Spleen (tissue), 11 donors: ENCODE results near the gene SMAD6. TPM values are rescaled to one million over a fixed set of nuclear protein-coding genes. Genes with fewer than 3 reads are reported as not detected.

ENCODE experiments used
- DNase-seq: peaks from one replicate; pipeline ENCODE4 v3.0.0-alpha.2; 2020
- H3K27ac ChIP-seq, 8 donors: fragments of 200-600 bp; sonication (generic) in 7 of 8; 1 replicate in 4 of 8; 2 replicates in 4 of 8; pipeline versions ENCODE4 v1.5.0 to v1.8.0; 2016 to 2021; ENCODE audit warnings: inconsistent platforms in 4 of 8, mild to moderate bottlenecking in 4 of 8, moderate library complexity in 1 of 8
- H3K27me3 ChIP-seq, 7 donors: fragments of 200-600 bp; sonication (generic) in 6 of 7; replicated peaks in 1 of 7; 1 replicate in 4 of 7; 2 replicates in 3 of 7; pipeline versions ENCODE4 v1.5.0 to v1.8.0; 2016 to 2021; ENCODE audit warnings: inconsistent platforms in 3 of 7, mild to moderate bottlenecking in 1 of 7
- H3K36me3 ChIP-seq, 6 donors: fragments of 200-600 bp; sonication (generic) in 5 of 6; 1 replicate in 4 of 6; 2 replicates in 2 of 6; pipeline versions ENCODE4 v1.5.0 to v1.8.0; 2016 to 2021; ENCODE audit warnings: inconsistent platforms in 2 of 6
- H3K4me1 ChIP-seq, 6 donors: fragments of 200-600 bp; sonication (generic) in 5 of 6; 1 replicate in 3 of 6; 2 replicates in 3 of 6; pipeline versions ENCODE4 v1.5.0 to v1.8.0; 2016 to 2021; ENCODE audit warnings: inconsistent platforms in 3 of 6
- H3K4me3 ChIP-seq, 8 donors: fragments of 200-600 bp; sonication (generic) in 7 of 8; 1 replicate in 4 of 8; 2 replicates in 4 of 8; pipeline versions ENCODE4 v1.5.0 to v1.8.0; 2016 to 2021; ENCODE audit warnings: inconsistent platforms in 4 of 8, mild to moderate bottlenecking in 4 of 8, moderate library complexity in 2 of 8
- H3K9me3 ChIP-seq, 8 donors: fragments of 200-600 bp; sonication (generic) in 7 of 8; 1 replicate in 4 of 8; 2 replicates in 4 of 8; pipeline versions ENCODE4 v1.5.0 to v1.8.0; 2016 to 2021; ENCODE audit warnings: inconsistent platforms in 4 of 8
- POLR2A ChIP-seq, 3 donors: fragments of 450-650 bp; IDR thresholded peaks; one replicate each; pipeline ENCODE4 v1.5.1; 2017; ENCODE audit warnings: antibody characterized with exemption in 3 of 3, mild to moderate bottlenecking in 1 of 3
- POLR2AphosphoS5 ChIP-seq, 3 donors: sonication (generic); formaldehyde crosslinking; IDR thresholded peaks; one replicate each; pipeline ENCODE4 v1.5.1; 2017; ENCODE audit warnings: antibody characterized with exemption in 3 of 3
- WGBS, 5 donors: extraction: QIAGEN DNeasy Blood & Tissue Kit in 3 of 5; methylation state at CpG; one replicate each; pipeline versions ENCODE4 v1.1.5 to v1.1.7; 2013 to 2018; 5-methylcytosine and 5-hydroxymethylcytosine counted together
- intact Hi-C: fragments of 100-400 bp; cut with DNase I; formaldehyde crosslinking; loops from one replicate; pipeline ENCODE4 v1.15.0; 2023; ENCODE audit warnings: low total_unique reads
- polyA plus RNA-seq, 3 donors: library from polyadenylated mRNA; stranded (reverse); fragments of 200-250 nt; gene quantifications; one replicate each; pipeline ENCODE4 v1.2.1, GENCODE V29; 2013
- total RNA-seq, 7 donors: library from RNA; depleted of rRNA in 3 of 7; stranded (reverse); fragments of >200 nt in 3 of 7; fragmentation: NEBNext Ultra II Directional in 4 of 7; extraction: Animal tissue kit (Norgen Biotek cat#: 25700) in 4 of 7; gene quantifications; one replicate each; pipeline versions ENCODE4 v1.1.0 to v1.2.1, GENCODE V29; 2016 to 2021
- TF ChIP-seq, protein P1 (sequence below), 11 experiments: fragments of 200-600 bp in 7 of 11; fragments of 450-650 bp in 4 of 11; sonication (generic) in 4 of 11; IDR thresholded peaks in 8 of 11; conservative IDR thresholded peaks in 3 of 11; 1 replicate in 7 of 11; 2 replicates in 4 of 11; pipeline versions ENCODE4 v1.4.0 to v1.8.0; 2016 to 2021; ENCODE audit warnings: antibody characterized with exemption in 11 of 11, inconsistent platforms in 4 of 11, mild to moderate bottlenecking in 1 of 11
- donor health status: healthy with polysubstance abuse.
- donor health status: DM: no; HTN: no; CAD: no; lungs with moderate emphysema.
- donor health status: DM: no; HTN: no; CAD: no.
- donor health status: Bipolar disorder and iron deficiency.
- donor health status: healthy.
- donor health status: DM: no; HTN: no; CAD: no.
- donor health status: DM: yes; HTN: yes; CAD: no.

SMAD6 gene
- total and polyA plus RNA-seq, 10 donors: 0.72 to 14.0 (median 4.8) TPM

DNA sequence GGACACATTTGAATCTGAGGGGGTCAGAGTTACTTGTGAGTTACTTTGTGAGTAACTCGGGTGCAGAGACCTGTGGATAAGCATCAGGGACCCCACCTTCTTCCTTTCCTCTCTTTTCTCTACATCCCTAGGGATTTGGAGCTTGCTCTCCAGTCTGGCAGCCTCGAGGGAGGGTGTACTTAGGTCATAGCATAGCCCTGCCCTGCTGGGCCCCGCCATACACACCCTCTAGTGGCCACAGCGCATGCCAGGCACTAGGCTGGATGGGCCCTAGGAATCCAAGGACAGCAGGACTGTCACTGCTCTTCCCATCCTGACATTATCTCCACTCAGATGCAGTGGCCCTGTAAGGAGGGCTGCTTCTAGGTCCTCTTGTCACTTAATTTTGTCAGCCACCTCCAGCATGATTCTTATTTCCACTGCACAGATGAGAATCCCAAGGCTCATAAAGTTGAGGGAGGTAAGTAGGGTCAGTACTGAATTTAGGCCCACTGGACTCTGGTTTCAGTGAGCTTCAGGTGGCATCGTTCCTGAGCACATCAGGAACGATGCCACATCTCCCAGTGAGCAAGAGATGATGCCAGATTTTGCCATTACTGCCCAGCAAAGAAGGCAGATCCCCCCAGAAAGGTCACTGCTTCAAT is 3.6 kb upstream of the SMAD6 start:
- Histone ChIP-seq H3K9me3 (no peaks in the 10 kb centered on the region), H3K27me3 (peaks cover 0 to 24% (median 13%) of the 10 kb centered on the region in 7 donors), H3K27ac (no peak overlapping the region), H3K4me3 (no peak overlapping the region), H3K4me1 (peaks cover 10 to 55% (median 32%) of the 10 kb centered on the region in 6 donors), H3K36me3 (no peaks in the 10 kb centered on the region)
- no peak for DNase-seq
- WGBS, 5 donors: 39 to 52% (median 49%) methylated on average over 6 of the region's 6 CpGs
- TF ChIP-seq POLR2A (IDR thresholded peaks at IDR 0.05): no peak
- TF ChIP-seq, protein P1, sequence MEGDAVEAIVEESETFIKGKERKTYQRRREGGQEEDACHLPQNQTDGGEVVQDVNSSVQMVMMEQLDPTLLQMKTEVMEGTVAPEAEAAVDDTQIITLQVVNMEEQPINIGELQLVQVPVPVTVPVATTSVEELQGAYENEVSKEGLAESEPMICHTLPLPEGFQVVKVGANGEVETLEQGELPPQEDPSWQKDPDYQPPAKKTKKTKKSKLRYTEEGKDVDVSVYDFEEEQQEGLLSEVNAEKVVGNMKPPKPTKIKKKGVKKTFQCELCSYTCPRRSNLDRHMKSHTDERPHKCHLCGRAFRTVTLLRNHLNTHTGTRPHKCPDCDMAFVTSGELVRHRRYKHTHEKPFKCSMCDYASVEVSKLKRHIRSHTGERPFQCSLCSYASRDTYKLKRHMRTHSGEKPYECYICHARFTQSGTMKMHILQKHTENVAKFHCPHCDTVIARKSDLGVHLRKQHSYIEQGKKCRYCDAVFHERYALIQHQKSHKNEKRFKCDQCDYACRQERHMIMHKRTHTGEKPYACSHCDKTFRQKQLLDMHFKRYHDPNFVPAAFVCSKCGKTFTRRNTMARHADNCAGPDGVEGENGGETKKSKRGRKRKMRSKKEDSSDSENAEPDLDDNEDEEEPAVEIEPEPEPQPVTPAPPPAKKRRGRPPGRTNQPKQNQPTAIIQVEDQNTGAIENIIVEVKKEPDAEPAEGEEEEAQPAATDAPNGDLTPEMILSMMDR (IDR thresholded peaks at IDR 0.05 in 8 of 11, conservative IDR thresholded peaks at IDR 0.05 in 3 of 11): peak in 9 of 11 experiments; percentile 17 to 72 (median 55)
- intact Hi-C loops: no loop called here

DNA sequence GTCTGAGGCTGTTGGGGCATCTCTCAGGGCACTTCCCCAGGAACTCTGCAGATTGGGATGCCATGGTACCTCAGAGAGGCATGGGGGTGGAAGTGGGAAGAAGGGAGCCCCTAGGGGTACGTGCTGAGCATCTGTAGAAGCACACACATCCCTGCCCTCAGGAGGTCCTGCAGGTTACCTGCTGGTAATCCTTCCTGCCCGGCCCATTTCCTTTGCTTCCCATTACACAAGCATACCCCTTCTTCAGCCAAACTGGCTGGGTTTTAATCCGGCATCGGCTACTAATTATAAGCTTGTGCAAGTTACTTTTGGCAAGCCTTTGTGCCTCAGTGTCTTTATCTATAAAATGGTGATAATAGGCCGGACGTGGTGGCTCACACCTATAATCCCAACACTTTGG is 3.1 kb upstream of the SMAD6 start:
- no peak overlapping the region for H3K4me3 ChIP-seq
- no peaks in the 10 kb centered on the region for H3K9me3 ChIP-seq
- 87 to 95% (median 89%) methylated on average over 5 to 6 of the region's 6 CpGs for WGBS, 5 donors
- no peaks in the 10 kb centered on the region for H3K36me3 ChIP-seq
- intact Hi-C loops: no loop called here
- H3K27ac ChIP-seq: no peak overlapping the region
- no peak for DNase-seq
- TF ChIP-seq, protein P1 (IDR thresholded peaks at IDR 0.05 in 8 of 11, conservative IDR thresholded peaks at IDR 0.05 in 3 of 11): no peak
- TF ChIP-seq POLR2A (IDR thresholded peaks at IDR 0.05): no peak
- TF ChIP-seq POLR2AphosphoS5 (IDR thresholded peaks at IDR 0.05): no peak
- peaks cover 10 to 57% (median 31%) of the 10 kb centered on the region in 6 donors for H3K4me1 ChIP-seq
- H3K27me3 ChIP-seq: peaks cover 0 to 29% (median 18%) of the 10 kb centered on the region in 7 donors

DNA sequence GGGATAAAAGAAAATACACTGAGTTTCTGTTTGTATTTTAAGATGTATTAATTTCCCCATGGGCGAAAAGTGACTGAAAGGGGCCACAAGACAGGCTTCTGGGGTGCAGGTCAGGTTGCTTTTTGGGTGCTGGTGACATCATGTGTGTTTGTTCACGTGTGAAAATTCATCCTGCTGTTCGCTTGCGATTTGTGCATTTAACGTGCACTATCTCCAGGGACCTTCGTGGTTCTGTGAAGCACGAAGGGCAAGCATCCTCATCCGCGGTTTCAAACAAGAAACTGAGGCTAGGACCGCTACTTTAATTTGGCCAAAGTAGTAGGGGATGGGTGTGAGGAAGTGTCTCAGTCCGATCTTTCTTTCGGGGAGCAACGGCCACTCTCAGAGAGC is 1.6 kb upstream of the SMAD6 start:
- Histone ChIP-seq H3K4me1 (peaks cover 10 to 67% (median 33%) of the 10 kb centered on the region in 6 donors), H3K36me3 (no peaks in the 10 kb centered on the region), H3K27me3 (peaks cover 0 to 43% (median 33%) of the 10 kb centered on the region in 7 donors), H3K9me3 (no peaks in the 10 kb centered on the region), H3K27ac (peak overlapping the region in 7 of 8 donors; percentile 54 to 86 (median 79)), H3K4me3 (peak overlapping the region; percentile 44 to 94 (median 84))
- DNase-seq: no peak
- 8 to 13% (median 11%) methylated on average over 13 of the region's 13 CpGs for WGBS, 5 donors
- TF ChIP-seq POLR2A (IDR thresholded peaks at IDR 0.05): no peak
- no peak for TF ChIP-seq POLR2AphosphoS5 (IDR thresholded peaks at IDR 0.05)
- intact Hi-C loops: no loop called here

DNA sequence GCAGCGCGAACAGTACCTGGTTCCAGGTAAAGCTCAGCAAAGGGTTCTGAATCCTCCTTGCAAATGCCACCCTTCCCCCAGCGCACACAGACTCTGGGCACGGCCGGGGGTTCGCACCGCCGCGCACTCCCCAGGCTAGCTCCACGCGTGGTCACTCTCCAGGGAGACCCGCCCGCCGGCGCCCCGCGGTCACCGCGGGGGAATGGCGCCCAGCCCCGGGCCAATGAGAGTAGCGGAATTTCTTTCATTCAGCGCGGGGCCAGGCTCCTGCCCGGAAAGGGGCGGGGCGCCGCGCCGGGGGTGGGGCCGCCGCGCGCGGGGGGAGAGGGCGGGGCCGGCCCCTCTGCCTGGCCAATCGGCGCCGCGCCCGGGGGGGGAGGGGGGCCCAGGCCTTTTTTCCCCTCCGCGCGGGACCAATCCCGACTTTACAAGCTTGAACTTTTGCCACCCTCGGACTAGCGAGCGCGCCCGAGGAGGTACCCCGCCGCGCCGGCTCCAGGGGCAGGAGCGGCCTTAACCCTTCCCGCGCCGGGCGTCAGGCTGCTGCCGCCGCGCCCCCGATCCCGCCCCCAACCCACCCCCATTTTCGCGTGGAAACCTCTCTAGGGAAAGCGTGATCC is 1.1 kb upstream of the SMAD6 start:
- DNase-seq: peak; percentile 94
- intact Hi-C loops: no loop called here
- Histone ChIP-seq H3K9me3 (no peaks in the 10 kb centered on the region), H3K27ac (peak overlapping the region in 7 of 8 donors; percentile 61 to 86 (median 79)), H3K36me3 (no peaks in the 10 kb centered on the region), H3K4me3 (peak overlapping the region; percentile 72 to 94 (median 84)), H3K27me3 (peaks cover 0 to 46% (median 33%) of the 10 kb centered on the region in 7 donors), H3K4me1 (peaks cover 10 to 67% (median 33%) of the 10 kb centered on the region in 6 donors)
- 1% methylated on average over 13 to 67 of the region's 68 CpGs for WGBS, 5 donors
- TF ChIP-seq POLR2AphosphoS5 (IDR thresholded peaks at IDR 0.05) (peak; percentile 26 to 70 (median 66)), POLR2A (IDR thresholded peaks at IDR 0.05) (no peak)

DNA sequence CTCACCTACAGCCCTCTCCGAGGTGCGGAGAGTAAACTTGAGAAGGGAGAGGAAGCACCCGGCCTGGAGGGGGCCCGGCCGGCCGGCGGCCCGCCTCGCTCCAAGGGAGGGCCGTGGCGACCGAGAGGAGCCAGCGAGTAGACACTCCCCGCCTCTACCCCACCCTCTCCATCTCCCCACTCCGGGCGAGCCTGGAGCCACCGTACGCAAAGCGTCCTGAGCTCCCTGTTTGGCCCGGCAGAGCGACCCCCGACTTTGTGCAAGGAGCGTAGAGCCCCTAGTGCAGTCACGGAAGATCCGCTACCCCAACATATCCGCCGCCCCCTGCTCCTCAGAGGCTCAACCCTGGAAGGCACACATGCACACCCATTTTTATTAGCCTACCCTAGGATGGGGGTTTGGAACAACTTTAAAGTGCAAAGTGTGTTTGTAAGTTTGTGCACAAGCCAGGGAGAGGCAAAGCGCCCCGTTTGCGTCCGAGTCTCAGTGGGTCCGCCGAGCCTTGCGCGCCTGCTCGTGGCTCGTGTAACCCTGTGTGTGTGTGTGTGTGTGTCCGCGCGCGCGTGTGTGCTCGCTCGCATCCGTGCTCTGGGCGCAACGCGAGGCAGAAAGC is 508 bp upstream of the SMAD6 start:
- TF ChIP-seq, protein P1 (IDR thresholded peaks at IDR 0.05 in 8 of 11, conservative IDR thresholded peaks at IDR 0.05 in 3 of 11): no peak
- TF ChIP-seq POLR2A (IDR thresholded peaks at IDR 0.05) (no peak), POLR2AphosphoS5 (IDR thresholded peaks at IDR 0.05) (no peak)
- peak; percentile 89 for DNase-seq
- 0 to 2% (median 1%) methylated on average over 11 to 48 of the region's 48 CpGs for WGBS, 5 donors
- Histone ChIP-seq H3K36me3 (no peaks in the 10 kb centered on the region), H3K9me3 (no peaks in the 10 kb centered on the region), H3K4me1 (peaks cover 10 to 67% (median 33%) of the 10 kb centered on the region in 6 donors), H3K27ac (peak overlapping the region in 7 of 8 donors; percentile 48 to 86 (median 79)), H3K4me3 (peak overlapping the region; percentile 72 to 94 (median 84)), H3K27me3 (peaks cover 0 to 49% (median 33%) of the 10 kb centered on the region in 7 donors)
- intact Hi-C loops: no loop called here
